Superior temporal gyrus (tissue), 1 donor: Measurements from ENCODE around the gene RFK.
"Not testable (repeated sequence)": the region's sequence is repeated elsewhere in the genome, so short reads cannot be mapped to it uniquely, and the experiment has no call there.

Source experiments
- DNase-seq: peaks from one replicate; pipeline ENCODE4 v3.0.0-alpha.2; 2016; ENCODE audit errors: extremely low spot score

The RFK gene

GRCh38 chr9:76370396-76371023 is 23.7 kb downstream of the RFK start:
- DNase-seq = no peak

- DNase-seq = no peak
Observed at GRCh38 chr9:76369583-76369982, 24.6 kb downstream of the RFK start.

- DNase-seq = no peak
Observed at GRCh38 chr9:76366275-76366674, 28.0 kb downstream of the RFK start.

DNA sequence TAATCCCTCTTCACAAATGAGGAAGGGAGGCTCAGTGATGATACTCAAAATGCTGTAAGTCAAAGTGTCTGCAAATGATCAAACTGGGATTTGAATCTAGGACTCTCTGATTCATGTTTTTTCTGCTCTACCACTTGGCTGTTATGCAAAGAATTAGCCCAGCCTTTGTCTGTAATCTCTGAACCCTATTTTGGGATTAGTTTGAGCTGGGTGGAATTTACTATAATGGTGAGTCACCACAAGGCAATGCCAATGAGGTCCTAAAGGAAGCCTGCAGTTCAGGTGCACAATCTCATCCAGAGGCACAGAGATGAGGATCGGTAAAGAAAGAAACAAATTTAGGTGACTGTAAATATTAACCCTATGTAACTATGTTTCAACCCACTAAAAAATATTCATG is 29.2 kb downstream of the RFK start:
- no peak for DNase-seq

DNA sequence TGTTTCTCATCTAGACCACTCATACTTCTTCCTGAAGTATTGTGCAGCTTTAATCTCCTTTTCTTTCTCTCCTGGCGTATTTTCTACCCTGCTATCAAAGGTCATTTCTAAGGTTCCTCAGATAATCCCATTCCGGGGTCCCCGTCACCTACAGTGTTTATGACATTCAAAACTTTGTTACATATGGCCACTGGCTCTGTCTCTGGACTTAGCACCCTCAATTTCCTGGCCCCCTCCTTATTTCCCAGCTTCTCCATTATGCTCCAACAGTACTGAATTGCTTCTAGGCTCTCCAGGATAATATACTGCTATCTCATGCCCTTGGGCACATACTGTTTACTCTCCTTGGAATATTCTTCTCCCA is 31.2 kb downstream of the RFK start:
- no peak for DNase-seq

DNA sequence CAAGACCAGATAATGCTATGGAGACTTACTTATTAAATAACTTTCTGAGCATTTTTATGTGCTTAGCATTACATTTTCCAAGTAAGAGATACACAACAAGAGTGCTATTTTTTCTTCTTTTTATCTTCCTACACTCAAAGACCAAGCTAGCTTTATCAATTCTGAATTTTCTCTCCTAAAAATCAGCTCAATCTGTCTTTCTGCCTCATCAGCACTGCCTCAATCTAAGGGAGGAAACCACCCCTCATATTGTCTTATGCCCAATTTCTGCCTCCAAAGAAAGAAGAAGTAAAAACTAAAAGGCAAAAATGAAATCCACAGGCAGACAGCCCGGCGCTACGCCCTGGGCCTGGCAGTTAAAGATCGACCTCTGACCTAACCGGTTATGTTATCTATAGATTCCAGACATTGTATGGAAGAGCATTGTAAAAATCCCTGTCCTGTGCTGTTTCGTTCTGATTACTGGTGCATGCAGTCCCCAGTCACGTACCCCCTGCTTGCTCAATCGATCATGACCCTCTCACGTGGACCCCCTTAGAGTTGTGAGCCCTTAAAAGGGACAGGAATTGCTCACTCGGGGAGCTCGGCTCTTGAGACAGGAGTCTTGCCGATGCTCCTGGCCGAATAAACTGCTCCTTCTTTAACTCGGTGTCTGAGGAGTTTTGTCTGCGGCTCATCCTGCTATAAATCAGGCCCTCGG is 31.7 kb downstream of the RFK start:
- not testable (repeated sequence) for DNase-seq

DNA sequence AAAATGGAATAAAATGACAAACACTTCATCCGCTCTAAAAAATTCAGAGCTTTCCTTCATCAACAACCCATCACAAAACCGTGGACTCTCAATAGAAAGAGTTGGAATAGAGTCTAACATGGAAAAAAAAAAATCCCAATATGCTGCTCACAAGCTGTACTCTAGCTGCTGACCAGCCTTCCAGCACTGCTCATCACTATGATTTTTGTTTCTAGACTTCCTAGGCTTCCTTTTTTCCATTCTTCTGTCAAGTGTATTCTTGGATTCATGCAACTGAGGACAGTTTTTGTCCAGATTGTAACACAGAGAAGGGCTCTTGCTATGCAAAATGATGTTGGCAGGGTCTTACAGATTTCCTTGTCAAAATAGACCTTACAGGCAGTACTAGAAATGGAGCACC is 34.5 kb downstream of the RFK start:
- DNase-seq = no peak

DNA sequence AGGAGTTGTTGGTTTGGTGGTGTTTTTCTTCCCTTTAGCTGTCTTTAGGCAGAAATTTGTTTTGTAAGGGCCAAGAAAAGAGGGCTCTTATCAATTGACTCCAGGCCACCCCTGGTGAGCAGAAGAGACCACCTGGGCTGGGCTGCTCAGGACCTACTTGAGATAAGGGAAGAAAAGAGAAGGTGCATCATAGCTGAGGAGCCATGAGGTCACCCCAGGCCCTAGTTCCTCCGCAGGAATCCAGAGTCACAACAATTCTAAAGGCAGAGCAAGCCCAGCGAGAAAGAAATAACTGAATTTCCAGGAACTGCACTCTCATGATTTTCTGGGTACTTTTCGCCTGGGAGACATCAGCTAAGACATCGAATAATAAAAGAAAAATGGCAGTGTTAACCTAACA is 34.9 kb downstream of the RFK start:
- DNase-seq = no peak

DNA sequence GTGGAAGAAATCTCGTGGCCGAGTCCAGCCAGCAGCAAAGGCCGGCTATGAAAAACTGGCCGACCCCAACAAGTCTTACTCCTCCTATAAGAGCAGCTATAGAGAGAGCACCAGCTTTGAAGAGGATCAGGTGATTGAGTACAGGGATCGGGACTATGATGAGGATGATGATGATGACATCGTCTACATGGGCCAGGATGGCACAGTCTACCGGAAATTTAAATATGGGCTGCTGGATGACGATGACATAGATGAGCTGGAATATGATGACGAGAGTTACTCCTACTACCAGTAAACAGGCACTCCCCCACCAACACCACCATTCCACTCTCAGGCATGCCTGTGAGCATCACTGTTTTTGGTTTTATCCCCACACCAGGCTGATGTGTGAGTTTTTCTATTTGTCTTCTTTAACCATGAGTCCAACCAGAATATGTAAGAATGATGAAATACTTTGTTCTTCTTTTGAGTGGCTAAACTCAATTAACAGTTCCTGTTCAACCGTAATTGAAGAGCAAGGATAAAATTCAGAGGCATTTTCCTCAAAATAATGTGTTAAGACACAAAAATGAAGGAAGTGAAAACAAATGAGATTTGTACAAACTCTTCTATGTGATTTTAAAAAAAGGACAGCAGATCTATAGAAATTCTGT is 35.5 kb downstream of the RFK start:
- DNase-seq = no peak

DNA sequence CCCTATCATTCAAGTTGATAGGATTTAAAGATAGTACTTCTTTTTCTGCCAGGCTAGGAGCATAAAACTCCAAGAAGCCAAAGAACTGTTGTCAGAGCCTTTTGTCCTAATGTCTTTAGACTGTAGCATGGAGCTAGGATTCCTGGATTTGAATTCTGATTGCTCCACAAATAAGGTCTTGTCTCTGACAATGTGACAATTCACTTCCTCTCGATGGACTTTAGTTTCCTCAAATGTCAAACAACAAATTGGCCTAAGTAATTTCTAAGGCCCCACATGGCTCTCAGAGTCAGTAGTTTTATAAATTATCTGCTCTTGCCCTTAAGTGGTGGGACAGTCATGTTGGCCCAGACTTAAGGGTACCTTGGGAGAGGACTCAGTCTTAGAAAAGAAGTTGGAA is 36.7 kb downstream of the RFK start:
- DNase-seq = no peak

DNA sequence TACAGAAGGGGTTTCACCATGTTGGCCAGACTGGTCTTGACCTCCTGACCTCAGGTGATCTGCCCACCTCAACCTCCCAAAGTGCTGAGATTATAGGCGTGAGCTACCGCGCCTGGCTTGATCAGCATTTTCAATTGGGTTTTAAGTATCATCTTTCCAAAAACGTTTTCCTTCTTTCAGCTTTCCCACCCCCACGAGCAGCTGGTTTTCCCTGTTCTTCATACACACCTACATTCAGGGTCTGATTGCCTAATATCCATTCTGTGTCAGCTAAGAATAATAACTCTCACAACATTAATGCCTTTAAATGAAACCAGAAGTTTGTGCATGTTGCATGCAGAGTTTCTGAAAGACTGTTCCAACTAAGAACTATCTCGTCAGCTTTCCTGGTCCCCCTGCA is 38.3 kb downstream of the RFK start:
- no peak for DNase-seq

GRCh38 chr9:76354221-76354620 is 40.0 kb downstream of the RFK start:
- no peak for DNase-seq

GRCh38 chr9:76353280-76353679 is 40.9 kb downstream of the RFK start:
- no peak for DNase-seq

DNA sequence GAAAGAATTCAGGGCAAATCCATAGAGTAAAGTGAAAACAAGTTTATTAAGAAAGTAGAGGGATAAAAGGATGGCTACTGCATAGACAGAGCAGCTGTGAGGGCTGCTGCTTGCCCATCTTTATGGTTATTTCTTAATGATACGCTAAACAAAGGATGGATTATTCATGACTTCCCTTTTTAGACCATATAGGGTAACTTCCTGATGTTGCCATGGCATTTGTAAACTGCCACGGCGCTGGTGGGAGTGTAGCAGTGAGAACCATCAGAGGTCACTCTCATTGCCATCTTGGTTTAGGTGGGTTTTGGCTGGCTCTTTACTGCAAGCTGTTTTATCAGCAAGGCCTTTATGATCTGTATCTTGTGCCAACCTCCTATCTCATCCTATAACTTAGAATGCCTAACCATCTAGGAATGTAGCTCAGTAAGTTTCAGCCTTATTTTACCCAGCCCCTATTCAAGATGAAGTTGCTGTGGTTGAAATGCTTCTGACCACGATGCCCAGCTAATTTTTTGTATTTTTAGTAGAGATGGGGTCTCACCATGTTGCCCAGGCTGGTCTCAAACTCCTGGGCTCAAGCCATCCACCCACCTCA is 42.1 kb downstream of the RFK start:
- DNase-seq = no peak

GRCh38 chr9:76351006-76351405 is 43.2 kb downstream of the RFK start:
- DNase-seq = no peak

DNA sequence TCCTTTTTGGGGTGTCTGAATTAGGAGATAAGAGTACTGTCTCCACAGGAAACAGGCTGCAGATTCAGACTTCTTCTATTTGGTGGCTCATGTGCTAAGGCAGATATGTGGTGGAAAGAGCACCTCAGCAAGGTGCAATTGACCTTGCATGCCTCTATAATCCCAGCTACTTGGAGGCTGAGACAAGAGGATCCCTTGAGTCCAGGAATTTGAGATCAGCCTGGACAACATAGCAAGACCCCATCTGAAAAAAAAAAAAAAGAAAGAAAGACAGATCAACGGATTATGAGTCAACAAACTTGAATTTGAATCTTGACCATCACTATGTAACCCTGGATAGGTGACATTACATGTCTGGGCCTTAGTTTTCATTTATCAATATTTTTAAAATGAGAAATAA is 44.4 kb downstream of the RFK start:
- no peak for DNase-seq

DNA sequence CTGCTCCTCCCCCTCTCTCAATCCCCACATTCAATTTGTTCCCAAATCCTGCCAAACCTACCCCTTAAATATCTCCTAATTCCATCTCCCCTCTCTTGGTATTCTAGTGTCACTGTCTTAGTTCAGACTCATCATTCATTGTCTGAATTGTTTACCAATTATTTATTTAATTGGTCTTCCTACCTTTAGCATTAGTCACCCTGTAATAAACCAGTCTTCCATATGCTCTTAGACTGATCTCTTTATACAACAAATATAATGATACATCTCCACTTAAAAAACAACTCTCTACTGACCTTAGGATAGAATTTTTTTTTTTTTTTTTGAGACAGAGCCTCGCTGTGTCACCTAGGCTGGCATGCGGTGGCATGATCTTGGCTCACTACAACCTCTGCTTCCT is 51.4 kb downstream of the RFK start:
- DNase-seq = no peak

GRCh38 chr9:76342201-76342600 is 52.0 kb downstream of the RFK start:
- DNase-seq = no peak

GRCh38 chr9:76341616-76342015 is 52.6 kb downstream of the RFK start:
- DNase-seq = no peak

GRCh38 chr9:76338418-76338817 is 55.8 kb downstream of the RFK start:
- no peak for DNase-seq

DNA sequence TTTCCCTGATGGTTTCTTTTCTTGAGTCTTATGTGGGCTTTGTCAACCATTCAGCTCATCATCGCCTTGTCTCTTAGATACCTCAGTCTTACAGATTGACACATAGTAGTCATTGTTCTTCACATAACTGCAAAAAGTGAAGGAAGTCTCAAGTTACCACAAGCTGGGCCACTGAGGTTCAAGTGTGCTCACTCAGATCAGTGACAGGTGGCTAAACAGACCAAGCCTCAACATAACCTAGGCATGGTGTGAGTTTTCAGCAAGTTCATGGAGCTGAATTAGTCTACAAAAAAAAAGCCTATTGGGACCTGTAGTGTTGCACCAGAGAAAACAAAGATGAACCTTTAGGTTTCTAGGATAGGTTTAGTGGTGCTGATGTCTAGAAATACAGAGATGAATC is 58.2 kb downstream of the RFK start:
- DNase-seq = no peak
